HepG2 (cell line): ENCODE measurements around the gene XPR1. TPM values are rescaled to one million over a fixed set of nuclear protein-coding genes. Genes with fewer than 3 reads are reported as not detected.
A peak's percentile ranks its signal among the peaks of the same experiment; 100 is the strongest.

Experiments
- ASH2L ChIP-seq: fragments of 300-600, 200-600 bp; sonication (generic); IDR thresholded peaks from 2 replicates; pipeline ENCODE4 v1.7.0; 2017; ENCODE audit warnings: low read depth, mild to moderate bottlenecking, moderate library complexity, mixed read lengths, low read length; ENCODE audit not compliant: insufficient read length
- ATF7-NPFF ChIP-seq: sonication (generic); formaldehyde crosslinking; IDR thresholded peaks from 2 replicates; pipeline ENCODE4 v1.8.1; 2023; ENCODE audit warnings: mild to moderate bottlenecking, low read depth, missing genetic modification reagents, moderate library complexity
- DMAP1 ChIP-seq: IDR thresholded peaks from 2 replicates; pipeline ENCODE4 v1.6.1; 2016
- FOXO1 ChIP-seq: sonication (generic); formaldehyde crosslinking; IDR thresholded peaks from 2 replicates; pipeline ENCODE4 v1.4.0; 2020; ENCODE audit warnings: missing genetic modification reagents
- IRF2 ChIP-seq: IDR thresholded peaks from 2 replicates; pipeline ENCODE4 v1.6.1; 2018; ENCODE audit warnings: missing genetic modification reagents, missing compliant biosample characterization
- MIER3 ChIP-seq: IDR thresholded peaks from 2 replicates; pipeline ENCODE4 v1.6.1; 2016; ENCODE audit warnings: missing compliant biosample characterization, borderline replicate concordance
- ZNF256 ChIP-seq: sonication (generic); formaldehyde crosslinking; conservative IDR thresholded peaks from 2 replicates; pipeline ENCODE4 v1.4.0; 2020; ENCODE audit warnings: missing genetic modification reagents
- ZNF317 ChIP-seq: sonication (generic); formaldehyde crosslinking; IDR thresholded peaks from 2 replicates; pipeline ENCODE4 v1.5.0; 2020; ENCODE audit warnings: mild to moderate bottlenecking, missing genetic modification reagents
- polyA plus RNA-seq, 8 experiments: library from polyadenylated mRNA; depleted of rRNA in 3 of 8; stranded (reverse) in 7 of 8; unstranded in 1 of 8; fragments of >200 nt; fragmentation: Illumina TruSeq in 4 of 8; extraction: Trizol in 4 of 8; gene quantifications; 2 replicates each; pipeline versions ENCODE4 v1.2.1 to v1.2.3, GENCODE V29; 2011 to 2016; ENCODE audit warnings: low read depth in 4 of 8, missing spikeins in 1 of 8, mixed read lengths in 1 of 8; ENCODE audit not compliant: insufficient read depth in 1 of 8
- total RNA-seq, 5 experiments: library from RNA; depleted of rRNA; stranded (reverse); fragments of >200 nt; fragmentation: Illumina TruSeq; extraction: Trizol; gene quantifications; 2 replicates each; pipeline ENCODE4 v1.2.3, GENCODE V29; 2016; ENCODE audit warnings: low read depth in 1 of 5
- TF ChIP-seq, protein P1 (sequence below): sonication (generic); formaldehyde crosslinking; IDR thresholded peaks from 2 replicates; pipeline ENCODE4 v1.4.0; 2020; ENCODE audit warnings: mild to moderate bottlenecking, missing genetic modification reagents, borderline replicate concordance
- TF ChIP-seq, protein P2 (sequence below): sonication (generic); formaldehyde crosslinking; IDR thresholded peaks from 2 replicates; pipeline ENCODE4 v1.4.0; 2020; ENCODE audit warnings: missing genetic modification reagents
- TF ChIP-seq, protein P3 (sequence below): sonication (generic); formaldehyde crosslinking; IDR thresholded peaks from 2 replicates; pipeline ENCODE4; 2020; ENCODE audit warnings: missing genetic modification reagents, mild to moderate bottlenecking, borderline replicate concordance
- TF ChIP-seq, protein P4 (sequence below): sonication (generic); formaldehyde crosslinking; IDR thresholded peaks from 2 replicates; pipeline ENCODE4 v1.4.0; 2020; ENCODE audit warnings: missing genetic modification reagents, borderline replicate concordance
- TF ChIP-seq, protein P5 (sequence below), 2 experiments: sonication (generic) in 1 of 2; formaldehyde crosslinking in 1 of 2; IDR thresholded peaks; 2 replicates each; pipeline versions ENCODE4 v1.6.1 to v1.9.0; 2014 to 2022; ENCODE audit warnings: antibody characterized with exemption in 1 of 2, borderline replicate concordance in 1 of 2, inconsistent platforms in 1 of 2, low read depth in 1 of 2, missing genetic modification reagents in 1 of 2

XPR1 gene
- total and polyA plus RNA-seq, 2 of the 13 experiments (the other 11 are each of a cell fraction or from before 2014, with no cell fraction given) = 22.3 to 23.6 TPM

DNA sequence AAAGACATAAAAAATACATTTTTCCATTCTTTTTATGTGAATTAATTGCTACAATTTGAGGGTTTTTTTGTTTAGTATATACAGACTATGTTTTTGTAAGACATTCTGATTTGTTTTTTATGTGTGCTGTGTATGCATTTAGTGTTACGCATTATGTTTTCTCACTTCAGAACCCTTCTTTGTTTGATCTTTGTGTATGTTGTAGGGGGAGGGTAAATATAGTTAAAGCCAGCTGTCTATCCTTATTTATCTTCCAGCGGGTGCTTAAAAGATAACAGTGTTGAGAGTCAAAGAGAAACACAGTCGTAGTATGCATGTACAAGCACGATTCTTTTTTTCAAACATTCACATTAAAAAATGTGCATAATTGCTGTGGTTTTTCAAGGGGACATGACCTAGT lies 183.4 kb downstream of the XPR1 start (continued):
- TF ChIP-seq, protein P1, sequence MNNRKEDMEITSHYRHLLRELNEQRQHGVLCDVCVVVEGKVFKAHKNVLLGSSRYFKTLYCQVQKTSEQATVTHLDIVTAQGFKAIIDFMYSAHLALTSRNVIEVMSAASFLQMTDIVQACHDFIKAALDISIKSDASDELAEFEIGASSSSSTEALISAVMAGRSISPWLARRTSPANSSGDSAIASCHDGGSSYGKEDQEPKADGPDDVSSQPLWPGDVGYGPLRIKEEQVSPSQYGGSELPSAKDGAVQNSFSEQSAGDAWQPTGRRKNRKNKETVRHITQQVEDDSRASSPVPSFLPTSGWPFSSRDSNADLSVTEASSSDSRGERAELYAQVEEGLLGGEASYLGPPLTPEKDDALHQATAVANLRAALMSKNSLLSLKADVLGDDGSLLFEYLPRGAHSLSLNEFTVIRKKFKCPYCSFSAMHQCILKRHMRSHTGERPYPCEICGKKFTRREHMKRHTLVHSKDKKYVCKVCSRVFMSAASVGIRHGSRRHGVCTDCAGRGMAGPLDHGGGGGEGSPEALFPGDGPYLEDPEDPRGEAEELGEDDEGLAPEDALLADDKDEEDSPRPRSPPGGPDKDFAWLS (CRISPR knock-in tag) = no peak
- TF ChIP-seq, protein P2, sequence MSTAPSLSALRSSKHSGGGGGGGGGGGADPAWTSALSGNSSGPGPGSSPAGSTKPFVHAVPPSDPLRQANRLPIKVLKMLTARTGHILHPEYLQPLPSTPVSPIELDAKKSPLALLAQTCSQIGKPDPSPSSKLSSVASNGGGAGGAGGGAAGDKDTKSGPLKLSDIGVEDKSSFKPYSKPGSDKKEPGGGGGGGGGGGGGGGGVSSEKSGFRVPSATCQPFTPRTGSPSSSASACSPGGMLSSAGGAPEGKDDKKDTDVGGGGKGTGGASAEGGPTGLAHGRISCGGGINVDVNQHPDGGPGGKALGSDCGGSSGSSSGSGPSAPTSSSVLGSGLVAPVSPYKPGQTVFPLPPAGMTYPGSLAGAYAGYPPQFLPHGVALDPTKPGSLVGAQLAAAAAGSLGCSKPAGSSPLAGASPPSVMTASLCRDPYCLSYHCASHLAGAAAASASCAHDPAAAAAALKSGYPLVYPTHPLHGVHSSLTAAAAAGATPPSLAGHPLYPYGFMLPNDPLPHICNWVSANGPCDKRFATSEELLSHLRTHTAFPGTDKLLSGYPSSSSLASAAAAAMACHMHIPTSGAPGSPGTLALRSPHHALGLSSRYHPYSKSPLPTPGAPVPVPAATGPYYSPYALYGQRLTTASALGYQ = peak; percentile 90; the same call in 1 of the 2 replicates
- TF ChIP-seq IRF2 (CRISPR knock-in tag) (no peak), ZNF256 (CRISPR knock-in tag) (no peak), FOXO1 (CRISPR knock-in tag) (peak; percentile 63; the same call in 1 of the 2 replicates), ATF7-NPFF (CRISPR knock-in tag) (no peak), ZNF317 (CRISPR knock-in tag) (peak; percentile 46; the same call in 1 of the 2 replicates), ASH2L (peak; percentile 55), MIER3 (CRISPR knock-in tag) (peak; percentile 44; the same call in 1 of the 2 replicates), DMAP1 (no peak)
- TF ChIP-seq, protein P3, sequence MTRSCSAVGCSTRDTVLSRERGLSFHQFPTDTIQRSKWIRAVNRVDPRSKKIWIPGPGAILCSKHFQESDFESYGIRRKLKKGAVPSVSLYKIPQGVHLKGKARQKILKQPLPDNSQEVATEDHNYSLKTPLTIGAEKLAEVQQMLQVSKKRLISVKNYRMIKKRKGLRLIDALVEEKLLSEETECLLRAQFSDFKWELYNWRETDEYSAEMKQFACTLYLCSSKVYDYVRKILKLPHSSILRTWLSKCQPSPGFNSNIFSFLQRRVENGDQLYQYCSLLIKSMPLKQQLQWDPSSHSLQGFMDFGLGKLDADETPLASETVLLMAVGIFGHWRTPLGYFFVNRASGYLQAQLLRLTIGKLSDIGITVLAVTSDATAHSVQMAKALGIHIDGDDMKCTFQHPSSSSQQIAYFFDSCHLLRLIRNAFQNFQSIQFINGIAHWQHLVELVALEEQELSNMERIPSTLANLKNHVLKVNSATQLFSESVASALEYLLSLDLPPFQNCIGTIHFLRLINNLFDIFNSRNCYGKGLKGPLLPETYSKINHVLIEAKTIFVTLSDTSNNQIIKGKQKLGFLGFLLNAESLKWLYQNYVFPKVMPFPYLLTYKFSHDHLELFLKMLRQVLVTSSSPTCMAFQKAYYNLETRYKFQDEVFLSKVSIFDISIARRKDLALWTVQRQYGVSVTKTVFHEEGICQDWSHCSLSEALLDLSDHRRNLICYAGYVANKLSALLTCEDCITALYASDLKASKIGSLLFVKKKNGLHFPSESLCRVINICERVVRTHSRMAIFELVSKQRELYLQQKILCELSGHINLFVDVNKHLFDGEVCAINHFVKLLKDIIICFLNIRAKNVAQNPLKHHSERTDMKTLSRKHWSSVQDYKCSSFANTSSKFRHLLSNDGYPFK (CRISPR knock-in tag) = no peak
- TF ChIP-seq, protein P4, sequence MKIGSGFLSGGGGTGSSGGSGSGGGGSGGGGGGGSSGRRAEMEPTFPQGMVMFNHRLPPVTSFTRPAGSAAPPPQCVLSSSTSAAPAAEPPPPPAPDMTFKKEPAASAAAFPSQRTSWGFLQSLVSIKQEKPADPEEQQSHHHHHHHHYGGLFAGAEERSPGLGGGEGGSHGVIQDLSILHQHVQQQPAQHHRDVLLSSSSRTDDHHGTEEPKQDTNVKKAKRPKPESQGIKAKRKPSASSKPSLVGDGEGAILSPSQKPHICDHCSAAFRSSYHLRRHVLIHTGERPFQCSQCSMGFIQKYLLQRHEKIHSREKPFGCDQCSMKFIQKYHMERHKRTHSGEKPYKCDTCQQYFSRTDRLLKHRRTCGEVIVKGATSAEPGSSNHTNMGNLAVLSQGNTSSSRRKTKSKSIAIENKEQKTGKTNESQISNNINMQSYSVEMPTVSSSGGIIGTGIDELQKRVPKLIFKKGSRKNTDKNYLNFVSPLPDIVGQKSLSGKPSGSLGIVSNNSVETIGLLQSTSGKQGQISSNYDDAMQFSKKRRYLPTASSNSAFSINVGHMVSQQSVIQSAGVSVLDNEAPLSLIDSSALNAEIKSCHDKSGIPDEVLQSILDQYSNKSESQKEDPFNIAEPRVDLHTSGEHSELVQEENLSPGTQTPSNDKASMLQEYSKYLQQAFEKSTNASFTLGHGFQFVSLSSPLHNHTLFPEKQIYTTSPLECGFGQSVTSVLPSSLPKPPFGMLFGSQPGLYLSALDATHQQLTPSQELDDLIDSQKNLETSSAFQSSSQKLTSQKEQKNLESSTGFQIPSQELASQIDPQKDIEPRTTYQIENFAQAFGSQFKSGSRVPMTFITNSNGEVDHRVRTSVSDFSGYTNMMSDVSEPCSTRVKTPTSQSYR (CRISPR knock-in tag) = peak; percentile 91
- TF ChIP-seq, protein P5, sequence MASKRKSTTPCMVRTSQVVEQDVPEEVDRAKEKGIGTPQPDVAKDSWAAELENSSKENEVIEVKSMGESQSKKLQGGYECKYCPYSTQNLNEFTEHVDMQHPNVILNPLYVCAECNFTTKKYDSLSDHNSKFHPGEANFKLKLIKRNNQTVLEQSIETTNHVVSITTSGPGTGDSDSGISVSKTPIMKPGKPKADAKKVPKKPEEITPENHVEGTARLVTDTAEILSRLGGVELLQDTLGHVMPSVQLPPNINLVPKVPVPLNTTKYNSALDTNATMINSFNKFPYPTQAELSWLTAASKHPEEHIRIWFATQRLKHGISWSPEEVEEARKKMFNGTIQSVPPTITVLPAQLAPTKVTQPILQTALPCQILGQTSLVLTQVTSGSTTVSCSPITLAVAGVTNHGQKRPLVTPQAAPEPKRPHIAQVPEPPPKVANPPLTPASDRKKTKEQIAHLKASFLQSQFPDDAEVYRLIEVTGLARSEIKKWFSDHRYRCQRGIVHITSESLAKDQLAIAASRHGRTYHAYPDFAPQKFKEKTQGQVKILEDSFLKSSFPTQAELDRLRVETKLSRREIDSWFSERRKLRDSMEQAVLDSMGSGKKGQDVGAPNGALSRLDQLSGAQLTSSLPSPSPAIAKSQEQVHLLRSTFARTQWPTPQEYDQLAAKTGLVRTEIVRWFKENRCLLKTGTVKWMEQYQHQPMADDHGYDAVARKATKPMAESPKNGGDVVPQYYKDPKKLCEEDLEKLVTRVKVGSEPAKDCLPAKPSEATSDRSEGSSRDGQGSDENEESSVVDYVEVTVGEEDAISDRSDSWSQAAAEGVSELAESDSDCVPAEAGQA (IDR thresholded peaks at IDR 0.05; ENCODE audit: low read depth) = no peak
- TF ChIP-seq, protein P5 (CRISPR knock-in tag; IDR thresholded peaks at IDR 0.05; ENCODE audit: borderline replicate concordance) = no peak
